ENCODE measurements around the gene CACNA2D3.
"Not testable (repeated sequence)": the region's sequence is repeated elsewhere in the genome, so short reads cannot be mapped to it uniquely, and the experiment has no call there.

The CACNA2D3 gene

DNA sequence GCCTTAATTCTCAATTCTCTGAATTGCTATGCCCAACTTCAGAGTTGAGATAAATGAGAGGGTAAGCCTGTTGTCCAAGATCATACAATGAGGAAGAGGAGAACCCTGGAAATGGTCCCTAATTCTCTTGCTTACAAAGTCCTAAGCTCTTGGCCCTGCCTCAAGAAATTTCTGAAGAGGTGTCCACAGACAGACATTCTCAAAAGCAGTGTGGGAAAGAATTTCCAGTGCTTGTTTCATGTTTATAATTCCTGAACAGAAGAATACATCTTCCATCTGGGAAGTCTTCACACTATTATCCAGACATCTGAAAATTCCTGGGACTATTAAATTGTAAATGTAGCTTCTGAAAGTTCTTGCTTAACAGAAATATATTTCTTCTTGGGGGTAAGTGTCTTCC, 972.3 kb downstream of the CACNA2D3 start:
- no peaks in the 10 kb centered on the region for H3K9me3 ChIP-seq (ENCODE audit: control insufficient read depth in 2 of 2, low read length in 2 of 2)
- H3K4me3 ChIP-seq (ENCODE audit: low read length in 2 of 2) = no peak overlapping the region
- no peaks in the 10 kb centered on the region for H3K36me3 ChIP-seq (ENCODE audit: control insufficient read depth in 2 of 2, insufficient read depth in 2 of 2, low read length in 2 of 2)
- no peaks in the 10 kb centered on the region for H3K4me1 ChIP-seq (ENCODE audit: control insufficient read depth in 2 of 2, insufficient read depth in 2 of 2, low read length in 2 of 2)
- H3K27me3 ChIP-seq (ENCODE audit: control insufficient read depth in 2 of 2, insufficient read depth in 2 of 2, low read length in 2 of 2) = no peaks in the 10 kb centered on the region
- H3K27ac ChIP-seq (ENCODE audit: low read depth in 2 of 2, low read length in 2 of 2) = no peak overlapping the region
- no peak overlapping the region for H3K9ac ChIP-seq (ENCODE audit: low read depth in 1 of 2, low read length in 2 of 2)

DNA sequence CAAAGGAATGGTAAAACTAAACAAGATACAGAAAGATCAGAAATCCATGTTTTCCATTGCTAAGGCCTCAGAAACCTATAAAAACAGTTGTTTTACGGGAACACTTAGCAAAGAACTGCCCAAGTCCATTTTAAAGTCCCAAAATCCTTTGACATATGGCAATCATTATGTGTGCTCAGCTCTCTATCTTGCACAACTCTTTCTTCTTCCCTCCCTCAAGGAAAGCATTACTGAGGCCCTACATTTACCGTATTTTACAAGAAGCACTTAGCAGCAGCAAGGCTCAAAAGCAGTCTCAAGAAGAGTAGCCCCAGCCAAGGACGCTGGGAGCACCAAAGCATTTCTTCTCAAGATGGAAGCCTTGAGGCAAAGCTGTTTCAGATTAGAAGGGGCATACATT, 975.1 kb downstream of the CACNA2D3 start:
- Histone ChIP-seq H3K36me3 (ENCODE audit: control insufficient read depth in 2 of 2, insufficient read depth in 2 of 2, low read length in 2 of 2) (no peaks in the 10 kb centered on the region), H3K9me3 (ENCODE audit: control insufficient read depth in 2 of 2, low read length in 2 of 2) (no peaks in the 10 kb centered on the region), H3K27me3 (ENCODE audit: control insufficient read depth in 2 of 2, insufficient read depth in 2 of 2, low read length in 2 of 2) (no peaks in the 10 kb centered on the region), H3K27ac (ENCODE audit: low read depth in 2 of 2, low read length in 2 of 2) (no peak overlapping the region), H3K9ac (ENCODE audit: low read depth in 1 of 2, low read length in 2 of 2) (no peak overlapping the region), H3K4me3 (ENCODE audit: low read length in 2 of 2) (no peak overlapping the region), H3K4me1 (ENCODE audit: control insufficient read depth in 2 of 2, insufficient read depth in 2 of 2, low read length in 2 of 2) (no peaks in the 10 kb centered on the region)

- no peaks in the 10 kb centered on the region for H3K27me3 ChIP-seq (ENCODE audit: control insufficient read depth in 2 of 2, insufficient read depth in 2 of 2, low read length in 2 of 2)
- no peaks in the 10 kb centered on the region for H3K9me3 ChIP-seq (ENCODE audit: control insufficient read depth in 2 of 2, low read length in 2 of 2)
- no peak overlapping the region for H3K4me3 ChIP-seq (ENCODE audit: low read length in 2 of 2)
- H3K9ac ChIP-seq (ENCODE audit: low read depth in 1 of 2, low read length in 2 of 2) = no peak overlapping the region
- H3K4me1 ChIP-seq (ENCODE audit: control insufficient read depth in 2 of 2, insufficient read depth in 2 of 2, low read length in 2 of 2) = no peaks in the 10 kb centered on the region
- no peak overlapping the region for H3K27ac ChIP-seq (ENCODE audit: low read depth in 2 of 2, low read length in 2 of 2)
- no peaks in the 10 kb centered on the region for H3K36me3 ChIP-seq (ENCODE audit: control insufficient read depth in 2 of 2, insufficient read depth in 2 of 2, low read length in 2 of 2)
These were observed 983.3 kb downstream of the CACNA2D3 start for GRCh38 chr3:55105647-55106046.

GRCh38 chr3:55107187-55107586, 984.8 kb downstream of the CACNA2D3 start:
- Histone ChIP-seq H3K4me1 (ENCODE audit: control insufficient read depth in 2 of 2, insufficient read depth in 2 of 2, low read length in 2 of 2) (no peaks in the 10 kb centered on the region), H3K4me3 (ENCODE audit: low read length in 2 of 2) (no peak overlapping the region), H3K9ac (ENCODE audit: low read depth in 1 of 2, low read length in 2 of 2) (no peak overlapping the region), H3K27me3 (ENCODE audit: control insufficient read depth in 2 of 2, insufficient read depth in 2 of 2, low read length in 2 of 2) (no peaks in the 10 kb centered on the region), H3K27ac (ENCODE audit: low read depth in 2 of 2, low read length in 2 of 2) (no peak overlapping the region), H3K36me3 (ENCODE audit: control insufficient read depth in 2 of 2, insufficient read depth in 2 of 2, low read length in 2 of 2) (no peaks in the 10 kb centered on the region), H3K9me3 (ENCODE audit: control insufficient read depth in 2 of 2, low read length in 2 of 2) (no peaks in the 10 kb centered on the region)

GRCh38 chr3:55111906-55112305, 989.6 kb downstream of the CACNA2D3 start:
- H3K9me3 ChIP-seq (ENCODE audit: control insufficient read depth in 2 of 2, low read length in 2 of 2); H3K27ac ChIP-seq (ENCODE audit: low read depth in 2 of 2, low read length in 2 of 2); H3K36me3 ChIP-seq (ENCODE audit: control insufficient read depth in 2 of 2, insufficient read depth in 2 of 2, low read length in 2 of 2); H3K4me1 ChIP-seq (ENCODE audit: control insufficient read depth in 2 of 2, insufficient read depth in 2 of 2, low read length in 2 of 2); H3K4me3 ChIP-seq (ENCODE audit: low read length in 2 of 2); H3K27me3 ChIP-seq (ENCODE audit: control insufficient read depth in 2 of 2, insufficient read depth in 2 of 2, low read length in 2 of 2); H3K9ac ChIP-seq (ENCODE audit: low read depth in 1 of 2, low read length in 2 of 2): not testable (repeated sequence)

- no peaks in the 10 kb centered on the region for H3K9me3 ChIP-seq (ENCODE audit: control insufficient read depth in 2 of 2, low read length in 2 of 2)
- H3K9ac ChIP-seq (ENCODE audit: low read depth in 1 of 2, low read length in 2 of 2) = no peak overlapping the region
- no peaks in the 10 kb centered on the region for H3K36me3 ChIP-seq (ENCODE audit: control insufficient read depth in 2 of 2, insufficient read depth in 2 of 2, low read length in 2 of 2)
- H3K27me3 ChIP-seq (ENCODE audit: control insufficient read depth in 2 of 2, insufficient read depth in 2 of 2, low read length in 2 of 2) = no peaks in the 10 kb centered on the region
- no peak overlapping the region for H3K27ac ChIP-seq (ENCODE audit: low read depth in 2 of 2, low read length in 2 of 2)
- H3K4me1 ChIP-seq (ENCODE audit: control insufficient read depth in 2 of 2, insufficient read depth in 2 of 2, low read length in 2 of 2) = no peaks in the 10 kb centered on the region
- H3K4me3 ChIP-seq (ENCODE audit: low read length in 2 of 2) = no peak overlapping the region
These were observed 996.1 kb downstream of the CACNA2D3 start for GRCh38 chr3:55118451-55118850.

DNA sequence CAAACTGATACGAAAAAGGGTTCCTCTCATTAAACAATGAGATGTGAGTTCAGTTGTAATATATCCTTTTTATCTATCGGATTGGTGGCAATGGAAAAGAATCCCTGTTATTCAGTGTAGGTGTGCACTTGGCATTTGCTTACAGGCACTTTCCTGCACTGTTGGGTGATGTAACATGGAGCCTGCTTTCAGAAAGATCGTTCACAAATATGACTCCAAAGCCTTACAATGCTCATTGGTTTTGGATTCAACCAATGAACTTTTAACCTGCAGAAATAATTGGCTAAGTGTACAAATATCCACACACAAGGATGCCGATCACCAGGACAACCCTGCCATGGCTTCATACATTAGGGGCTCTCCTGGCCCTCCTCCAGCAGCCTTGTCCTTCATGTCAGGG, 996.9 kb downstream of the CACNA2D3 start:
- Histone ChIP-seq H3K4me3 (ENCODE audit: low read length in 2 of 2) (no peak overlapping the region), H3K4me1 (ENCODE audit: control insufficient read depth in 2 of 2, insufficient read depth in 2 of 2, low read length in 2 of 2) (no peaks in the 10 kb centered on the region), H3K27me3 (ENCODE audit: control insufficient read depth in 2 of 2, insufficient read depth in 2 of 2, low read length in 2 of 2) (no peaks in the 10 kb centered on the region), H3K9ac (ENCODE audit: low read depth in 1 of 2, low read length in 2 of 2) (no peak overlapping the region), H3K27ac (ENCODE audit: low read depth in 2 of 2, low read length in 2 of 2) (no peak overlapping the region), H3K36me3 (ENCODE audit: control insufficient read depth in 2 of 2, insufficient read depth in 2 of 2, low read length in 2 of 2) (no peaks in the 10 kb centered on the region), H3K9me3 (ENCODE audit: control insufficient read depth in 2 of 2, low read length in 2 of 2) (no peaks in the 10 kb centered on the region)

DNA sequence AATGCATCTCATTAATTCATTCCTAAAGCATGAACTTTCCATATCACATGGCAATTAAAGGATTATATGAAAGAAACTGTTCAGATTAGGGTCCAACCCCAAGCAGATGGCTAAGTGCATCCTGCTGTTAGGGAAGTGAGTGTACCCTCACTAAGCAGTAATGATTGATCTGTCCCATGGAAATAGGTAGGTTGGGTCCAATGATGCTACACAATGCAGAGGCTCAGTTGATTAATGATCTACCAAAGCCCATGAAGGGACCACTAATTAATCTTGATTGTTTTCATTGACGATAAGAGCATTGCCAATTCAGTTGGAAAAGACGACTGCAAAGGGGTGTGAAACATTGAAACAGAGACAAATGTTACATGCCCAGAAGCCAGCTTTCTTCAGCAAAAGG, 1000.0 kb downstream of the CACNA2D3 start:
- Histone ChIP-seq H3K4me3 (ENCODE audit: low read length in 2 of 2) (no peak overlapping the region), H3K36me3 (ENCODE audit: control insufficient read depth in 2 of 2, insufficient read depth in 2 of 2, low read length in 2 of 2) (no peaks in the 10 kb centered on the region), H3K27me3 (ENCODE audit: control insufficient read depth in 2 of 2, insufficient read depth in 2 of 2, low read length in 2 of 2) (no peaks in the 10 kb centered on the region), H3K9ac (ENCODE audit: low read depth in 1 of 2, low read length in 2 of 2) (no peak overlapping the region), H3K27ac (ENCODE audit: low read depth in 2 of 2, low read length in 2 of 2) (no peak overlapping the region), H3K9me3 (ENCODE audit: control insufficient read depth in 2 of 2, low read length in 2 of 2) (no peaks in the 10 kb centered on the region), H3K4me1 (ENCODE audit: control insufficient read depth in 2 of 2, insufficient read depth in 2 of 2, low read length in 2 of 2) (no peaks in the 10 kb centered on the region)

Data from mucosa of rectum (tissue), 2 donors.